Sigmoid colon (tissue), 4 donors: Measurements from ENCODE around the gene ELOA.

ENCODE experiments used
- CTCF ChIP-seq, 4 experiments: fragments of 450-650 bp in 3 of 4; fragments of 200-600 bp in 1 of 4; IDR thresholded peaks; one replicate each; pipeline ENCODE4 v1.5.1; 2016 to 2019; ENCODE audit warnings: antibody characterized with exemption in 4 of 4, mild to moderate bottlenecking in 3 of 4, moderate library complexity in 2 of 4
- POLR2A ChIP-seq, 2 donors: fragments of 450-650 bp; IDR thresholded peaks; one replicate each; pipeline ENCODE4 v1.6.1; 2016; ENCODE audit warnings: antibody characterized with exemption in 2 of 2, mild to moderate bottlenecking in 2 of 2, moderate library complexity in 2 of 2
- POLR2AphosphoS5 ChIP-seq, 4 donors: sonication (generic); formaldehyde crosslinking; IDR thresholded peaks; one replicate each; pipeline ENCODE4 v1.6.1; 2017; ENCODE audit warnings: antibody characterized with exemption in 4 of 4

DNA sequence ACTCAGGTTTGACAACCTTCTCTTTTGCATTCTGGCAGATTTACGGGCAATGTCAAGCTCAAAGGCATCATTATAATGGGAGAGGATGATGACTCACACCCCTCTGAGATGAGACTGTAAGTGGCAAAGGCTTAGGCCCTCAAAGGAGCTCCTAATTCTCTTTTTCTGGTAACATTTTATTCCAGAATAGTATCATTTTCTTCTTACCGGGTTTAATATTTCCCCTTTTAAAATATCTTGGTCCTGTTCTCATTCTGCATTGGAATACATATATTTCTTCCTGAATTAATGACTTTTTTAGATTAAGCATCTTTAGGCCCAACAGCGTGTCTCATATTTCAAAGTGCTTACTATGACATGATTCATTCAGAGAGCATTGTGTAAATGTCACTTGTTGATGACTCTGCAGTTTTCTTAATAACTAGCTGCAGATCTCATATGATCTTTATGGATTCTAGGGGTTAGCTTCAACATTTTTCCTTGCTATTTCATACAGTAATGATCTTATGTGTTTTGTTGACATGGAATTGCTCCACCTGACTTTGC, 36.6 kb downstream of the ELOA start:
- TF ChIP-seq CTCF (IDR thresholded peaks at IDR 0.05) = no peak
- no peak for TF ChIP-seq POLR2A (IDR thresholded peaks at IDR 0.05)
- TF ChIP-seq POLR2AphosphoS5 (IDR thresholded peaks at IDR 0.05) = no peak
